Activated naive CD8-positive, alpha-beta T cell (primary cell): ENCODE results near the gene CSNK1E.
A peak's percentile ranks its signal among the peaks of the same experiment; 100 is the strongest.

Experiments used
- H3K27ac Mint-ChIP-seq: one replicate; pipeline ENCODE4 v1.8.0; 2021; ENCODE audit warnings: mixed read lengths
- H3K27me3 Mint-ChIP-seq: one replicate; pipeline ENCODE4 v1.8.0; 2021; ENCODE audit warnings: mixed read lengths
- H3K36me3 Mint-ChIP-seq: one replicate; pipeline ENCODE4 v1.8.0; 2021; ENCODE audit warnings: mixed read lengths
- H3K4me1 Mint-ChIP-seq: one replicate; pipeline ENCODE4 v1.8.0; 2021; ENCODE audit warnings: low read depth, mixed read lengths
- H3K4me3 Mint-ChIP-seq: one replicate; pipeline ENCODE4 v1.8.0; 2021; ENCODE audit warnings: mild to moderate bottlenecking, mixed read lengths
- H3K9me3 Mint-ChIP-seq: one replicate; pipeline ENCODE4 v1.8.0; 2021; ENCODE audit warnings: low read depth, mixed read lengths

Gene CSNK1E

GRCh38 chr22:38286915-38287669 is 30.1 kb downstream of the CSNK1E start:
- H3K27ac Mint-ChIP-seq = no peak overlapping the region
- H3K27me3 Mint-ChIP-seq = no peaks in the 10 kb centered on the region
- no peaks in the 10 kb centered on the region for H3K9me3 Mint-ChIP-seq
- no peaks in the 10 kb centered on the region for H3K36me3 Mint-ChIP-seq
- H3K4me3 Mint-ChIP-seq = no peak overlapping the region
- no peaks in the 10 kb centered on the region for H3K4me1 Mint-ChIP-seq

- H3K27ac Mint-ChIP-seq = no peak overlapping the region
- H3K36me3 Mint-ChIP-seq = no peaks in the 10 kb centered on the region
- no peaks in the 10 kb centered on the region for H3K4me1 Mint-ChIP-seq
- no peaks in the 10 kb centered on the region for H3K9me3 Mint-ChIP-seq
- H3K4me3 Mint-ChIP-seq = no peak overlapping the region
- no peaks in the 10 kb centered on the region for H3K27me3 Mint-ChIP-seq
Observed at GRCh38 chr22:38285018-38285417, 32.2 kb downstream of the CSNK1E start.

- H3K27ac Mint-ChIP-seq = no peak overlapping the region
- no peaks in the 10 kb centered on the region for H3K36me3 Mint-ChIP-seq
- H3K4me1 Mint-ChIP-seq = no peaks in the 10 kb centered on the region
- H3K4me3 Mint-ChIP-seq = no peak overlapping the region
- H3K27me3 Mint-ChIP-seq = no peaks in the 10 kb centered on the region
- H3K9me3 Mint-ChIP-seq = no peaks in the 10 kb centered on the region
Observed at GRCh38 chr22:38284042-38284402, 33.2 kb downstream of the CSNK1E start.

- H3K9me3 Mint-ChIP-seq = no peaks in the 10 kb centered on the region
- no peaks in the 10 kb centered on the region for H3K4me1 Mint-ChIP-seq
- H3K36me3 Mint-ChIP-seq = no peaks in the 10 kb centered on the region
- H3K27ac Mint-ChIP-seq = no peak overlapping the region
- no peak overlapping the region for H3K4me3 Mint-ChIP-seq
- H3K27me3 Mint-ChIP-seq = no peaks in the 10 kb centered on the region
Observed at GRCh38 chr22:38282397-38282796, 34.8 kb downstream of the CSNK1E start.

GRCh38 chr22:38276166-38276565 is 41.1 kb downstream of the CSNK1E start:
- H3K36me3 Mint-ChIP-seq = no peaks in the 10 kb centered on the region
- H3K27ac Mint-ChIP-seq = no peak overlapping the region
- H3K9me3 Mint-ChIP-seq = no peaks in the 10 kb centered on the region
- H3K4me3 Mint-ChIP-seq = no peak overlapping the region
- no peaks in the 10 kb centered on the region for H3K27me3 Mint-ChIP-seq
- H3K4me1 Mint-ChIP-seq = peaks cover 17% of the 10 kb centered on the region

- no peaks in the 10 kb centered on the region for H3K27me3 Mint-ChIP-seq
- peaks cover 37% of the 10 kb centered on the region for H3K4me1 Mint-ChIP-seq
- peak overlapping the region; percentile 93 for H3K4me3 Mint-ChIP-seq
- H3K9me3 Mint-ChIP-seq = no peaks in the 10 kb centered on the region
- H3K36me3 Mint-ChIP-seq = no peaks in the 10 kb centered on the region
- H3K27ac Mint-ChIP-seq = peak overlapping the region; percentile 90
Observed at GRCh38 chr22:38273135-38273826, 44.0 kb downstream of the CSNK1E start.

GRCh38 chr22:38272373-38273134 is 44.7 kb downstream of the CSNK1E start, which contains the start of gene TMEM184B:
Gene TMEM184B (minus strand): TSS chr22:38273010. CDS start chr22:38247961, 25,049 bp downstream.
- Mint-ChIP-seq H3K36me3 (no peaks in the 10 kb centered on the region), H3K4me1 (peaks cover 40% of the 10 kb centered on the region), H3K27ac (peak within 1 kb of the TSS; percentile 90), H3K9me3 (no peaks in the 10 kb centered on the region), H3K4me3 (peak within 1 kb of the TSS; percentile 93), H3K27me3 (no peaks in the 10 kb centered on the region)

- Mint-ChIP-seq H3K27ac (peak overlapping the region; percentile 61), H3K9me3 (no peaks in the 10 kb centered on the region), H3K36me3 (no peaks in the 10 kb centered on the region), H3K4me1 (peaks cover 45% of the 10 kb centered on the region), H3K27me3 (no peaks in the 10 kb centered on the region), H3K4me3 (peak overlapping the region; percentile 90)
Observed at GRCh38 chr22:38271927-38272372, 45.3 kb downstream of the CSNK1E start.

GRCh38 chr22:38271101-38271500 is 46.1 kb downstream of the CSNK1E start:
- Mint-ChIP-seq H3K4me1 (peaks cover 52% of the 10 kb centered on the region), H3K27ac (no peak overlapping the region)

GRCh38 chr22:38270091-38270992 is 46.9 kb downstream of the CSNK1E start:
- peak overlapping the region; percentile 90 for H3K4me3 Mint-ChIP-seq
- no peaks in the 10 kb centered on the region for H3K36me3 Mint-ChIP-seq
- H3K4me1 Mint-ChIP-seq = peaks cover 58% of the 10 kb centered on the region

More at GRCh38 chr22:38271101-38271500, 46.1 kb downstream of the CSNK1E start:
- no peaks in the 10 kb centered on the region for H3K9me3 Mint-ChIP-seq
- no peaks in the 10 kb centered on the region for H3K36me3 Mint-ChIP-seq
- H3K4me3 Mint-ChIP-seq = peak overlapping the region; percentile 90
- H3K27me3 Mint-ChIP-seq = no peaks in the 10 kb centered on the region

GRCh38 chr22:38269466-38269865 is 47.8 kb downstream of the CSNK1E start:
- H3K9me3 Mint-ChIP-seq = no peaks in the 10 kb centered on the region
- H3K36me3 Mint-ChIP-seq = no peaks in the 10 kb centered on the region
- H3K27ac Mint-ChIP-seq = peak overlapping the region; percentile 64
- no peaks in the 10 kb centered on the region for H3K27me3 Mint-ChIP-seq
- H3K4me3 Mint-ChIP-seq = no peak overlapping the region
- peaks cover 63% of the 10 kb centered on the region for H3K4me1 Mint-ChIP-seq

More at GRCh38 chr22:38270091-38270992, 46.9 kb downstream of the CSNK1E start:
- H3K27me3 Mint-ChIP-seq = no peaks in the 10 kb centered on the region
- no peaks in the 10 kb centered on the region for H3K9me3 Mint-ChIP-seq
- peak overlapping the region; percentile 17 for H3K27ac Mint-ChIP-seq

GRCh38 chr22:38267086-38267485 is 50.1 kb downstream of the CSNK1E start:
- peaks cover 7% of the 10 kb centered on the region for H3K36me3 Mint-ChIP-seq
- no peaks in the 10 kb centered on the region for H3K9me3 Mint-ChIP-seq
- H3K4me1 Mint-ChIP-seq = peaks cover 61% of the 10 kb centered on the region
- H3K27me3 Mint-ChIP-seq = no peaks in the 10 kb centered on the region
- H3K27ac Mint-ChIP-seq = peak overlapping the region; percentile 87
- H3K4me3 Mint-ChIP-seq = peak overlapping the region; percentile 44

GRCh38 chr22:38266120-38266519 is 51.1 kb downstream of the CSNK1E start:
- Mint-ChIP-seq H3K9me3 (no peaks in the 10 kb centered on the region), H3K27ac (peak overlapping the region; percentile 87), H3K4me3 (no peak overlapping the region), H3K36me3 (peaks cover 7% of the 10 kb centered on the region), H3K27me3 (no peaks in the 10 kb centered on the region), H3K4me1 (peaks cover 52% of the 10 kb centered on the region)

GRCh38 chr22:38264322-38264843 is 52.9 kb downstream of the CSNK1E start:
- no peaks in the 10 kb centered on the region for H3K9me3 Mint-ChIP-seq
- peaks cover 40% of the 10 kb centered on the region for H3K4me1 Mint-ChIP-seq
- H3K4me3 Mint-ChIP-seq = no peak overlapping the region
- no peaks in the 10 kb centered on the region for H3K27me3 Mint-ChIP-seq
- no peak overlapping the region for H3K27ac Mint-ChIP-seq
- peaks cover 7% of the 10 kb centered on the region for H3K36me3 Mint-ChIP-seq
